ENCODE measurements around the gene NTF3.

The NTF3 gene

DNA sequence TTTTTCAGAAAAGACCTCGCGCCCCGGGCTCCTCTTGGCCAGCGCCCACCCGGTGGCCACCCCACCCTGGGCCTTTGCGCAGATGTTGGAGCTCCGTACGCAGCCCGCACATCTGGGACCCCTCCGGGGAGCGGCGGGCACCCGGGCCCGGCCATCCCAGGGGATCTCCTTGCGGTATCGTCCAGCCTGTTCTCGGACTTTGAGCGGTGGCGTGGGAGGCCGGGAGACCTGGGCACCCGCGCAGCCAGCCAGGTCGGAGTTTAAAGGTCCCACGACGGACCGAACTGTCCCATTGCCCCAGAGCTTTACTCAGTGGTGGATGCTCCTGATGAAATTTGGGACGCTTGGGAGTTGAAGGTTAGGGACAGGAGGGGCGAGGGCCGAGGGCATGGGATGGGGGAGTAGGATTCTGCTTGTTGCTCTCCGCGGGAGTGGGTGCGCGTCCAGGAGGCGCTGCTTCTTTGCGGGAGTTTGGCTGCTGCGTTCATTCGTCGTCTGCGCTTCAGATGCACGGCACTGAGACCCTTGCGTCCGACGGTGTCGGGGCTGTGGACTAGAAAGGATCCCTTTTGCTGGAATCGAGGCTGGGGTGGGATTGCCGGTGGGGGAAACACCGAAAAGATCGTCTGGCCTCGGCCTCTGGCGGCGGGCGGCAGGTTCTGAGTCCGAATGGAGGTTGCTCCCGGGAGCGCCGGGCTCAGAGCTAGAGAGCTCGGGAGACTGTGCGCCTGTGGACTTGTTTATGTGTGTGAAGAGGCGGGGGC is 1.4 kb downstream of the NTF3 start:
- no peak for DNase-seq

DNA sequence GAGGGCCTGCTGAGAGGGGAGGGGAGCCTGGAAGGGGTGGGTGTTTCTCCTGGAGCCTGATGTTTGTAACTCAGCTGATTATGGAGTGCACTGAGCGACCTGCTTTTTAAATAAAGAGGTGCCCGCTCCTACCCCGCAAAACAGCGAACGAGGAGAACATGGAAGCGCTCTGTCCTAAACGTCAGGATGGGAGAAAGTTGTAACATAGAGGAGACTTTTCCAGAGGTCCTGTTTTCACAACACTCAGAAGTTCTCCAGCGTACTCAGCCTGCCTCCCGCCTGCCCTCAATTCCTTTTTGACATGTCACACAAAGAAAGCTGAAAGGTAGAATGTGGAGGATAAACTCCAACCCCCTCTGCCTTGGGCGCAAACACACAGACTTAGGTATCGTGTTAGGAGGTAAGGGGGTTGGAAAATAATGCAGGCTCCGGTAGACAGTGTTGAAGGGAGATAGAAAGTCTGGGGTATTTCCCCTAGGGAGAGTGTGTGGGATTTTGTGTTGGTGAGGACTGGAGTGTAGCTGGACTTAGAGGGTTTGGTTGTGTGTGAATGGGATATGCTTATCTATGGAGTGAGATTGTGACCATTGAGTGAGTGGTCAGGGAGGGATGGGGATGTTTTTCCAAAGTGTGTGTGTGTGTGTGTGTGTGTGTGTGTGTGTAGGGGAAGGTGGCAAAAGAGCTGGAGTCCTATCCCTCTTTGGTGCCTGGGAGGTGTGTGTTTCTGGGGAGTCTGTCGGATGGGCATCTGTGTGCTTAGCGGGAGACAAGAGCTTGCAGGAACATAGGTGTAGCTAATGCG is 2.1 kb downstream of the NTF3 start:
- DNase-seq, result no peak

DNA sequence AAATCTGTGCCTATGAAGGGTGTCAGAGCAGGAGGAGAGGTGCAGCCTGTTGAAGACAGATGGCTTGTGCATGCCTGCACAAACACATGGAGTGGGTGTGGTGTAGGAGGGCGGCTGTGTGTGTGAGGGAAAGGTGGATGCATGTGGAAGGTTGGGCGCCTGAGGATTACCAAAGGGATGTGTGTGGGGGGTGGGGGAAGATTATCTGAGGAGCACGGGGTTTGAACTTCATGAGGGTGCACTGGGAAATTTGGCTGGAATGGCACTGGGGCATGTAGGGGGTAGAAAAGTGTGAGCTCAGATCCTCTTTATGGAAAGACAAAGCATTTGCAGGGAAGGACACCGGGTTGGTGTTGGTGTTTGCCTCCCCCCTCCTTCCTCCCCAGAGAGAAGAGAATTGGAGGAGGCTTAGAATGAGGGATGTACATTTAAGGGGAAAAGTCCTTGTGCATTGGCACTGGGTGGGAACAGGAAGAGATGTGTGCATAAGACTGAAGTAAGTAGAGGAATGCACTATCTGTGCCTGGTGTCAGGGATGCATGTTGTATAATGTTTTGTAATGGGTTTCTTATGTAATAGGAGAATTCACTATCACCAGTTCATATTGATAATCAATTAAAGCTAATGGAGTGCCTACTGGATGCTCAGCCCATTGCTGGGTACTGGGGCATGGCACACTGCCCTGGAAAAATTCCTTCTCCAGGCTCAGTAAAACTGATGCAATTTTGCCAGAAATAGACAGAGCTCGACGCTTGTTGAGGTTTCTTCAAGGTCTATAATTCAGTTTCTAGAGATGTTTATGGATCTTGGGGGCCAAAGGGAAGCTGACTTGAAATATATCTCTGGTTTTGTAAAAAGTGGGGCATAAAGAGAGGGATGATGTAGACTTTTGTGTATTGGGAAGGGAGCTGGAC is 3.0 kb downstream of the NTF3 start:
- no peak for DNase-seq

DNA sequence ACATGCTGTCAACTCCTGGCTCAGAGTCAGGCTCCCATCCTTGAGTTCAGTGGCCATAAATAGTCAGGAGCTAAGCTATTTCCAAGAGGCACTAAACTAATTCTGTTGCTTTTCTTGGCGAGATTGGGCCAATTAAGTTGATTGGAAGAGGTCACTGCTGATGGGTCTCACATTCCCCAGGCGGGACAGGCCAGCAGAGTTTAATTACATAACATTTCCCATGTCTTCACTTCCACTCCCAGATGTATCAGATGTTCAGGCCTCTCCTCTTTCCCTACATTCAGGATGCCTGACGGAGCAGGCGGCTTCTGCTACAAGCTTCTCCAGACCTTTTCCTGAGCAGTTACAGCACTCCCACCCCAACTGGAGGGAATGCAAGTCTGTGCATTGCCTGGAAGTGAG is 5.3 kb downstream of the NTF3 start:
- no peak for DNase-seq

DNA sequence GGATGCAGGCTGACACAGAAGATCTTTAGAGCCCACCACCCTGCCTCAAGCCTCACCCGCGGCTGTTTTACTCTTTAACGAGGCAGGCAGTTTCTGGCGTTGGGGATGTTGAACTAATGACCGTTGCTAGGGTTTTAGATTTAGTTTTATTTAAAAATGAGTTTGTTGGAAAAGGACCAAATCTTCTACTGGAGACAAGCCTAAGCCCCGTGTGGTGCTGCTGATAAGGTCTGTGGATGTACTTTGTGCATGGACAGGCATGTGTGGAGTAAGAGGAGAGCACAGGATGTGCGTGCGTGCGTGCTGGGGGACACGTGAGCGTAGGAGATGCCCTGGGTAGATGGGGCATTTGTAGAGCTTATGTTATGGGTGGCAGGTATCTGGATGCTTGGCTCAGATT is 5.7 kb downstream of the NTF3 start:
- DNase-seq, result no peak

DNA sequence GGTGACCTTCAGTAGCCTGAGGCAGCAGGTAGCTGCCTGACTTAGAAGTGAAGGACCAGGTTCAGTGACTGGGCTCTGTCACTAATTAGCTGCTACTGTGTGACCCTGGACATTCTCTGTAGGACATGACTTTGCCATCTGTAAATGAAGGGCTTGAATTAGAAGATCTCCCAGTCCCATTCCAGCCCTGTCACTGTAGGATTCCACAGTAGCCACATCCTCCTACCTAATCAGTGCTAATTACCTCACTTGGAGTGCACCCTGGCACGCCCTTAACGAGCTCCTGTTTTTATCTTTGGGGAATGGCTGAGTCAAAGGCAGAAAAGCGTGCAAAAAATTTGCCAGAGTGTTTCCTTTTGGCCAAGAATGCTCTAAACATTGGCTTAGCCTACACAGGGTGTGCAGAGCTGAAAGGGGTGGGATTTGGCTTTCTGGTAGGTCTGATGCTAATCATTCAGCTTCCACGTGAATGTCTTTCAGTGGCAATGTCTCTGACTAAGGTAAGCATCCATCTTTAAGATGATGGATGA is 6.8 kb downstream of the NTF3 start:
- DNase-seq, result no peak

DNA sequence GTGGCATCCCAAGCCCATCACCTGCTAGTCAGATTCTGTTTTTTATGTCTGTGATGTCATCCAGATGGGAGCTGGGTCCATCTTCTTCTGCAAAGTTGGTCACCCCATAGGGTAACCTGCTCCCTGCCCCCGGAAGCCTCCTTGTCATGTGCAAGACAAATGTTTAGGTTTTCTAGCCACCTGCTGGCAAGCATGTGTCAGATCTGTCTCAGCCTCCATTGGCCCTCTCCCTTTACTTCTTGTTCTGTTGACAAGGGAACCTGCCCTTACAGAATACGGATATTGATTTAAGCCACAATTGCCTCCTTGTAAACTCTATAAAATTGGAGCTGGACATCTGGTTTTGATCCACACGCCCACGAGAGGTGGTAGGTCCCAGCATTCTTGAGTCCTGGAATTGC is 7.5 kb downstream of the NTF3 start:
- no peak for DNase-seq

DNA sequence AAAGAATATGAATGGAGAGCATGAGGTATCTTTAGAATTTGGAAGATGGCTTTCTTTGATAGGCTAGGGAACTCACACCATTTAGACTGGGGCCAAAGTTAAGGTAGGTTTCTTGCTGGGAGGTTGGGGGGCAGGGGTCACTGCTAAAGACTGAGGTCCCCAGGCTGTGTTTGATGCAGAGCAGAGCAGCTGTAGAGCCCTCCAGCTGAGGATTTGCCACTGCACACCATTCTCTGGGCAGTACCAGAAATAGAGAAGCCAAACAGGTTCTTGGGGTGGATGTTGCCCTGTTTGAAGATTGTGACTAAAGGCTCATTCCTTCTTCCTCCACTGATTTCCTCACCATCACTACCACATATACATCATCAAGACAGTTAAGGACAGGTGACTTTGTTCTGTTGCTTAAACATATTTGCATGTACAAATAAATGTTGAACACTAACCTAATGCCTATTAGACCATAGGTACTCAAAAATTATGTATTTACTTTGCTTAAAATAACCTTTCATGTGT is 7.9 kb downstream of the NTF3 start:
- DNase-seq, result no peak

DNA sequence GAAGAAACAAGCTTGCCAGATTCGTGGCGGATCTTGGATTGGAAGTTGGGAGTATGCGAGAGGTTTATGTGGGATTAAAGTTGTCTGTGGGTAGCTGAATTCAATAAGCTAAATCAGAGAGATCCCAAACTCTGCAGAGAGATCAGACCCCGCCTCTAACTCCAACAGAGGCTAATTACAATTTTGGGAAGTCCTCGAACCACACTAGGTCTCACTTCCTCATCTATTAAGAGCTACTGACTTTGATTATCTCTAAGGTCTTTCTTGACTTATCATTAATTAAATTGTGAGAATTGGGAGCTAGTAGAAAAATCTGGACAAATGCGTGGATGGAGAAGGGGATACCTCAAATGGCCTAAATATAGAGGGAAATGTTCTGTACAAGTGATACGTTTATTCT is 9.1 kb downstream of the NTF3 start:
- no peak for DNase-seq

DNA sequence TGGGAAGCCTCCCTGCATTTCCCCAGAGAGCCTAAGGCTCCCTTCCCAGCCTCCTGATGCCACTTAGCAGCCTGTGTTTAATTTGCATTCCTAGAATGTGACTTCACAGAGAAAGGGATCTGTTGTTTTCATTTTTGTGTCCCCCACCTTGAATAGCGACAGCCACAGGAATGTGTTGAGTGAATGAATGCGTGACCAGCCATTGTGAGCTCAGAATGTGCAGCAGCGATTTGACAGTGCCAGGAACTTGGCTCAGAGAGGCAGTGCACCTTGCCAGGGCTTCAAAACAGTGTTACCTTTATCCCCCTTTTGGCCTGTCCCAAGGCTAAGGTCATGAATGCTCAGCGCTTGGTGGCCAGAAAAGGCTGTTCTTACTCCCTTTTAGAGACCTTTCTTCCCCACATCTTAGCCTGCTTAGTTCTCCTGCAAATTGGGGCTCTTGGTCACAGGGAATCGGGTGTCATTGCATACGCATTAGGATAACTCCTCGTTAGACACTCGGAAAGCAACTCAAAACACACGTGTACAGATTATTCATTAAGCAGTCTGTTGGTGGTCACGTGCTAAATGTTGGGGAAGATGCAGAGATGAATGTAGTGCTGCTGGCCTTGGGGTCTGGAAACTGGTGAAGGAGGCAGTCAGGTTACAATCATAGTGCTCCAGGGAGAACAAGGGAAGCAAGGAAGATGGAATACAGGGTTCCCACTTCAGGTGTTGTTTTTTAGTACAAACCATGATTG is 9.8 kb downstream of the NTF3 start:
- DNase-seq, result no peak

DNA sequence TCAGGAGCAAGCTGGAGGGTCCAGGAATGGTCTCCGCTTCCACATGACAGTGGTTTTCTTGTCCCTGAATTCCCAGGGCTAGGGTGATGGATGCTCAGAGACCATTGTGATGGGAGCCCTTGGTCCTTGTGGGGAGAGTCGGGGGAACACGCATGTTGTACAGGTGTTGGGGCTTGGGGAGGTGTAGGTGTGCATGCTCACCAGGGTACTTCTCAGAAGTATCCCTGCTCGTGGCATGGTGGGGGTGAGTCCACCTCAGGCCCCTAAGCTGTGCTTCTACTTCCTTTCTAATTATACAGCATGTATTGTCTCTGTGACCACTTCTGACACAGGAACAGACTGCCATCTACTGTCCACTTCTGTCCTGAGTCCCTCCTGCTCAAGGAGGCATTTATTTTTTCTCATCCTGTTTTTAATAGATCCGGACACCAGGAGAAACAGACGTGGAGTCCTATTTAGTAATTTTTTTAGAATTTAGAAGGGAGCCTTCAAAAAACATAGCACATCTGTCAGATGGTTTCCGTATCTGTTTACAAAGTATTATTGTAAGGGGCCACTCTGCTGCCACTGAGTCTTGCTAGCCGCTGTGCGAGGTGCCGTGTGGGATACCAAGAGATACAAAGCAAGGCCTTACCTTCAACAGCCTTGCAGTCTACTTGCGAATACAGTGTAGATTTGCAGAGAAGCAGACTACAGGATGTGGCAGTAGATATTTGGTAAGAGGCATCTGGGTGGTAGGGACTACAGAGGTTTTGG is 10.5 kb downstream of the NTF3 start:
- DNase-seq, result no peak

DNA sequence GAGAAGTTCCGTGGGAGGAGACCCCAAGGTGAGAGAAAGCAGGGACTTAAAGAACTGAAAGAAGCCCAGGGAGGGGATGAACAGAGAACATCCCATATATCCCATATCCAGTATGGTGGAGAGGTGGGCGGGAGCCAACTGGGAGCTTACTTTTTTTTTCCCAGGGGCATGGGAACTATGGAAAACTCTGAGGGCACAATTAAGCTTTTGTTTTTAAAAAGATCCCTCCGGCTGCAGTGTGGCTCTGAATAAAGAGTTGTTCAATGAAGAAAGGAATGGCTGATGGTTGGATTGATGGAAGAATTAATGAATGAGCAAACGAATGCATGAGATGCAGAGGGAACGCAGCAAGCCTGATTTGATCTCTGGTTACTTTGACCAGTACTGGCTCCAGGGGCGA is 12.6 kb downstream of the NTF3 start:
- DNase-seq, result no peak

DNA sequence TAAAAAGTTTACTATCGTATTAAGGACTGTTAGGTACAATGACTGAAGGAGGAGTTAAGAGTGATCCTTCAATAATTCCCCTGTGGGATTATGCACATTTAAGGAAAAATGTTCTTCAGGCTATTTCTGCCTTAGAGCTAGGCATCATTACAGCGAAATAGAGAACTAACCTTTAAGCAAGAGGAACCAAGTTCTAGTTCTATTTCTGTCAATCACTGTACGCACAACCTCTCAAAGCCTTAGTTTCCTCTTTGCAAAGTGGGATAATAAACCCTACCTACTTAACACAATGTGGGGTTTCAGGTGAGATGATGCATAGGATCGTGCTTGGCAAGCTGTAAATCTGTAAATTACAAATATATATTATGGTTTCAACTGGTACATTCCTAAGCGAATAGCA is 15.4 kb downstream of the NTF3 start:
- no peak for DNase-seq

DNA sequence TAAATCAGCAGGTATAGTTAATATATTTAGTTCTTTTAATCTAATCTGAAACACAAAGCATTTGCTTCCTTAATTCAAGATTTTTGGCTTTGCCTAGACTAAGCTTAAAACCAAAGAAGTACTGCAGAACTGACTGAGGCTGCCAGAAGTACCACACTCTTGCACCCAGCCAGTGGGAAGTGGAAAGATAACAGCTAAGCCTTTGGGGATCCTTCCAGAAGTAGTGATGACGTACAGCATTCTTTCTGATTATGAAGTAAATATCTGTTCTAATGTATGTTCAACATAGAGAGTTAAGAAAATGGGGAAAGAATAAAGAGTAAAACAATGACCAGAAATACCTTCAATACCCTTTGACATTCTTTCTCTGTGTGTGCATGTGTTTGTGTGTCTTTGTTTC is 19.3 kb downstream of the NTF3 start:
- DNase-seq, result no peak

DNA sequence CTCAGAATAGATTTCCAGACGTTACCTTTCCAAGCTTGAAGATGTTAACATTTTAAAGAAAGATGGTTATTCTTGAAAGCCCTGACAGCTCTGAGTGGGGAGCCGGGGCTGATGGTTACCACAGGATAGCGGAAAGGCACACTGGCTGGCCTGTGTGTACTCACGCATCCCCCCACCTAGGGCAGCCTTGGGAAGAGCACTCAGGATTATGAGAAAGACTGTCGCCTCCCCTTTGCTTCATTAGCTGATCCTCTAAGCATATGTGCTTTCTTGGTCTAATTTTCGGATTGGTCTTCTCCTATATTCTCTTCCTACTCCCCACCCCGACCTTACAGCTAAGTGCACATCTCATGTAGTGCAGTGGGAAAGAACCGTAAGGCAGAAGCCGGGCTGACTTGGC is 20.7 kb downstream of the NTF3 start:
- no peak for DNase-seq

DNA sequence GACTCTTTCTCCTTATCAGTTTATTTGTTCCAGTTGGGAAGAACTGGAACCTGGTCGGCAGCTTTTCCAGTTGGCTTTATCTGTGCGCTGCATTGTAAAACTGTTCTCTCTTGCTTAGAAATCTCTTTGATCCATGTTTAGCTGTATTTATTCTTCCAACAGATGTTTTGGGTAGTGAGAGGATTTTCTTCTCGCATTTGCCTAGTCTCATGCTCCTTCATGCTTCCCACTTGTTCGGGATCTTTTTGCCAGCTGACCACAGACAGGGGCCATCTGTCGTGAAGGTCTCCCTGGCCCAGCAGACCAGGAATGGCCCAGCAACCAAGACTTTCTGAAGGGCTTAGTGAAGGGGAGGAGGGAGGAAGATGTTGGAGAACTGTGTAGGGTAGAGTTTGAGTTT is 21.6 kb downstream of the NTF3 start:
- no peak for DNase-seq

DNA sequence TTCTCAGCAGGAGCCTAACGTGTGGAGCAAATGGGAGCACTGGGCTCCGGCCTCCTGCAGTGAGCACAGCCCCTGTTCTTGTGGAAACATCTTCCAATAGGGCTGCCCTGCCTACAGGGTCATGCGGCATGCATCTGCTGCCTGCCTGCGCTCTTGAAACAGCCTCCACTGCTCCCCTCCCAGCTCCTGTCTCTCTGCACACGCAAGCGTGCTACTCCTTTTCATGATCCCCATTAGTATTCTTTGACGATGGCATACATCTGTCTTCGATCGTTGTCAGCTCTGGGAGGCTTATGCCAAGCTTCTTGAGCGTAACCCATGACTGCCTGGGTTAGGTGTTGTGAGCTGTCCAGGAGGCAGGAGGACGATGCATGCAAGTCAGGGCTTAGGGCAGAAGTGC is 23.1 kb downstream of the NTF3 start:
- no peak for DNase-seq

DNA sequence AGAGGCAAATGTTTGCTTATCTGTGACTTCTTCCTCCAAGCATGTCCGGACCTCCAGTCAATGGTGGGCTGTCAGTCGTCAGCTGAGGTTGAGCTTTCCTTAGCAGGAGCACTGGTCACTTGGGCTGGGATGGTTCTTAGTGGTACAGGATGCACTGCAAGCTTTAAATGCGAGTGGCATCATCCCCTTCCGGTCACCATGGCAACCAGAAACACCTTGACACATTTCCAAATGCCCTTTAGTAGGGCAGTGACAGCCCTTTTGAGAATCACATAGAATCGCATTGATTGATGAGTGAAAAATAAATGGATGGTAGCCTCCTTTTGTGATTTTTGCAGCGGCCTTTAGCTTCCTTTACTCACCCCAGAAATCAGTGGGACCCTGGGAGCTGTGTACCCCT is 24.1 kb downstream of the NTF3 start:
- no peak for DNase-seq

DNA sequence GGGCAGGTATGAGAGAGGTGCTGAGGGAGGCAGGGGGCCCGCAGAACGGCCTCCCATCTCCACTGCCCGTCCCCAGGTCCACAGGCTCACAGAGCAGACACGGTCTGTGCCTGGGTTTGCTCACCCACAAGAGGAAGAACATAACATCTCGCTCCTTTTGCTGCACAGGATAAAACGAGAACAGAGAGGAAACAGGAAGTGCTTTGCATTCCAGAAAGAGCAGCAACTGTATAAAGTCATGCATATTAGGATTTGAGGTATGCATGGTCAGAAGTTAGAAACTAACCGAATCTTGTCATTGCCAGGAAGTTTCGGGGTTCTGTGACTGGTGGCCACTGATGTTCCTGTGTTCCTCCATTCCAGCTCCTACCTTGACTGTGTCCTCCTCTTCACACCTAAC is 25.0 kb downstream of the NTF3 start:
- DNase-seq, result no peak

DNA sequence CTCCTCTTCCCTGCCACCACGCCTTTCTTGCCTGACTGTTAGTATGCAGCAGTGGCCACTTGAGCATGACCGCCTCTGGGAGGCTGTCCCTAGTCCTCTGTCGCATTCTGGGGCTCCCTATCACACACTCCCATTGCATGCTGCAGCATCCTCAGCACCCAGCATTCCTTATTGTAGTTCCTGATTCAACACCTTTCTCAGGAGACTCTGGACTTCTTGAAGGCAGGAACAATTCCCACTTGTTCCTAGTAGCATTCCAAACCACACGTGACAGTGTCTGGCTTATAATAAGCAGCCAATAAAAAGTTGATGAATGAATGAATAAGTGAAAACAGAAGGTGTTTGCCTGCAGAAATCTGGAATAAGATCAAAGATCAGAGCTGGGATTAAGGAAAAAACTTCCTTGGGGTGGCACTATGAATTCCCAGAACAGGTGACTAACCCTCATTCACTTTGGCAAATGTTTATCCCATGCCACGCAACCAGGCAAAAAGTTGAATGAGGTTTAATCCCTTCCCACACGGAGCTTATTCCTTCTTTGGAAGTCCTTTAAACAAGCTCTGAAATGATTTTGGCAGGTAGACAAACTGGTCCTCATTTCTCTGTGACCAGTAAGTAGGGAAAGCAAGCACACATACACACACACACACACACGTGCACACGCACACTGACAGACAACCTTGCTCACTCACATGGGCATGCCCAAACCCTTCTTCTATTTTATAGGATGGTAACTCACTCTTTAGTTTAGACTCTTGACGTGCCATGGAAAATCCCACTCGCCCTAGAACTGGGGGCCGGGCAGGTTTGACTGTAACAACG is 26.5 kb downstream of the NTF3 start:
- no peak for DNase-seq
